Activated B cell treated with CpG ODN at 0.5 μM for 24 hours (primary cell): Measurements from ENCODE around the gene FER1L5. TPM values are rescaled to one million over a fixed set of nuclear protein-coding genes. Genes with fewer than 3 reads are reported as not detected.

Experiments
- ATAC-seq: fragments of 200-7000 bp; cut with Tn5 transposase; one replicate; pipeline ENCODE4 v1.10.0; 2021; ENCODE audit warnings: low read depth, mild to moderate bottlenecking, moderate library complexity
- CTCF ChIA-PET: fragments of 350-600 bp; sonication (Branson Sonifier 250); formaldehyde crosslinking; loops from one replicate; lab custom pipeline; 2021; ENCODE audit warnings: antibody characterized with exemption; lab: Charles Lee
- POLR2A ChIA-PET: fragments of 350-600 bp; sonication (Branson Sonifier 250); formaldehyde crosslinking; loops from one replicate; lab custom pipeline; 2021; ENCODE audit warnings: antibody characterized with exemption; lab: Charles Lee
- DNase-seq: peaks from one replicate; pipeline ENCODE4 v3.0.0; 2022
- H3K27ac Mint-ChIP-seq: one replicate; pipeline ENCODE4 v1.8.0; 2020; ENCODE audit warnings: mixed read lengths
- H3K27me3 Mint-ChIP-seq: one replicate; pipeline ENCODE4 v1.8.0; 2021; ENCODE audit warnings: mixed read lengths
- H3K36me3 Mint-ChIP-seq: one replicate; pipeline ENCODE4 v1.8.0; 2021; ENCODE audit warnings: low read depth, mixed read lengths
- H3K4me1 Mint-ChIP-seq: one replicate; pipeline ENCODE4 v1.8.0; 2021; ENCODE audit warnings: mixed read lengths
- H3K4me3 Mint-ChIP-seq: one replicate; pipeline ENCODE4 v1.8.0; 2020; ENCODE audit warnings: mild to moderate bottlenecking, mixed read lengths
- H3K9me3 Mint-ChIP-seq: one replicate; pipeline ENCODE4 v1.8.0; 2020; ENCODE audit warnings: mixed read lengths
- CTCF ChIP-seq: fragments of 200-600 bp; IDR thresholded peaks from one replicate; pipeline ENCODE4 v1.8.0; 2022; ENCODE audit warnings: antibody characterized with exemption, mild to moderate bottlenecking
- intact Hi-C: fragments of 100-400 bp; cut with micrococcal nuclease; formaldehyde crosslinking; loops from one replicate; pipeline ENCODE4 v1.15.1; 2024
- total RNA-seq: library from RNA; stranded (reverse); gene quantifications from 2 replicates; pipeline ENCODE4 v1.2.3, GENCODE V29; 2022

FER1L5 gene
- total RNA-seq, 1 donor from 2014 or later: not detected

- intact Hi-C loops: no loop called here
- no peaks in the 10 kb centered on the region for H3K9me3 Mint-ChIP-seq
- TF ChIP-seq CTCF: no peak
- no peaks in the 10 kb centered on the region for H3K4me1 Mint-ChIP-seq
- H3K27me3 Mint-ChIP-seq: no peaks in the 10 kb centered on the region
- CTCF ChIA-PET: no interaction called here
- H3K36me3 Mint-ChIP-seq: peaks cover 68% of the 10 kb centered on the region
- DNase-seq (no peak), ATAC-seq (no peak)
- POLR2A ChIA-PET: interaction anchor here (0.6 kb wide), 1 partner anchor 78 kb away, joined by 3 read pairs; no protein-coding TSS in a partner anchor
- no peak overlapping the region for H3K27ac Mint-ChIP-seq
- no peak overlapping the region for H3K4me3 Mint-ChIP-seq
Observed at GRCh38 chr2:96710985-96711384, 68.4 kb downstream of the FER1L5 start.

DNA sequence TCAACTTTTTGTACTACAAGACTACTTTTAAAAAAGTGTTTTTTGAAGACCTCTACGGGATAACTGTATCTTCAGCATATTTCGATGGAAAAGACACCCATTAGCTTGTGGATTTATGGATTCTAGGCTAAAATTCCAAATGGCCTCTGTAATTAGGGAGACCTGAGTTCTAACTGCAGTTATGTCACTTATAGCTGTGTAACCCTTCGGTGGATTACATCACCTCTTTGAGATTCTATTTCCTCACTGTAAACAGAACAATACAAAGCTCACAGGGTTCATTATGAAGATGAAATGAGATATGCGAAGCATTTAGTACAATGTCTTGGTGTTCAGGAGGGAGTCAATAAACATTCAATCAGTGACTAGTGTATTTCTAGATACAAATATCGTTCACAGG lies 73.1 kb downstream of the FER1L5 start:
- H3K9me3 Mint-ChIP-seq: no peaks in the 10 kb centered on the region
- POLR2A ChIA-PET: no interaction called here
- DNase-seq (no peak), ATAC-seq (no peak)
- no peak overlapping the region for H3K4me3 Mint-ChIP-seq
- H3K36me3 Mint-ChIP-seq: peaks cover 35% of the 10 kb centered on the region
- CTCF ChIA-PET: no interaction called here
- intact Hi-C loops: no loop called here
- no peak overlapping the region for H3K27ac Mint-ChIP-seq
- H3K27me3 Mint-ChIP-seq: no peaks in the 10 kb centered on the region
- H3K4me1 Mint-ChIP-seq: no peaks in the 10 kb centered on the region
- no peak for TF ChIP-seq CTCF

- Mint-ChIP-seq H3K27me3 (no peaks in the 10 kb centered on the region), H3K36me3 (peaks cover 30% of the 10 kb centered on the region), H3K4me3 (no peak overlapping the region), H3K9me3 (no peaks in the 10 kb centered on the region), H3K27ac (no peak overlapping the region), H3K4me1 (no peaks in the 10 kb centered on the region)
- DNase-seq: no peak
- ChIA-PET CTCF (no interaction called here), POLR2A (no interaction called here)
- no peak for TF ChIP-seq CTCF
- intact Hi-C loops: no loop called here
- ATAC-seq: no peak
Observed at GRCh38 chr2:96716388-96716787, 73.8 kb downstream of the FER1L5 start.

DNA sequence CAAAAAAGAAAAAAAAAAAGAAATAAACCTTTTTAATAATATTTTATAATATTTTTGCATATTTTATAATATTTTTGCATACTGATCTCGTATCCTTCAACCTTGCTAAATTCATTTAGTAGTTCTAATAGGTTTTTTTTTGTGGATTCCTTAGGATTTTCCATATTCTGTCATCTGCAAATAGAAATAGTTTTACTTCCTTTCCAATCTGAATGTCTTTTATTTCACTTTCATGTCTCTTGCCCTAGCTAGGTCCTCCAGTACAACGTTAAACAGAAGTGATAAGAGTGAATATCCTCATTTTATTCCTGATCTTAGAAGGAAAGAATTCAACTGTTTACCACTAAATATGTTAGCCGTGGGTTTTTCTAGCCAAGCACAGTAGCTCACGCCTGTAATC lies 83.6 kb downstream of the FER1L5 start:
- H3K36me3 Mint-ChIP-seq: peaks cover 45% of the 10 kb centered on the region
- no peaks in the 10 kb centered on the region for H3K4me1 Mint-ChIP-seq
- no peaks in the 10 kb centered on the region for H3K27me3 Mint-ChIP-seq
- ATAC-seq: no peak
- no peak overlapping the region for H3K4me3 Mint-ChIP-seq
- ChIA-PET POLR2A (no interaction called here), CTCF (no interaction called here)
- no peak overlapping the region for H3K27ac Mint-ChIP-seq
- intact Hi-C loops: no loop called here
- no peak for TF ChIP-seq CTCF
- no peaks in the 10 kb centered on the region for H3K9me3 Mint-ChIP-seq
- DNase-seq: no peak

GRCh38 chr2:96727431-96727830 lies 84.9 kb downstream of the FER1L5 start:
- Mint-ChIP-seq H3K4me3 (no peak overlapping the region), H3K27me3 (no peaks in the 10 kb centered on the region), H3K27ac (no peak overlapping the region), H3K4me1 (no peaks in the 10 kb centered on the region), H3K9me3 (no peaks in the 10 kb centered on the region), H3K36me3 (peaks cover 49% of the 10 kb centered on the region)
- no peak for DNase-seq
- ChIA-PET POLR2A (no interaction called here), CTCF (no interaction called here)
- no peak for TF ChIP-seq CTCF
- ATAC-seq: no peak
- intact Hi-C loops: no loop called here
